ENCODE results near the gene CCDC197.

The CCDC197 gene

GRCh38 chr14:94045563-94046345 is 48.7 kb downstream of the CCDC197 start:
- no peak for DNase-seq

GRCh38 chr14:94046696-94047250 is 49.7 kb downstream of the CCDC197 start:
- DNase-seq, result no peak

GRCh38 chr14:94047581-94047980 is 50.5 kb downstream of the CCDC197 start:
- no peak for DNase-seq

- no peak for DNase-seq
Measured at GRCh38 chr14:94048691-94049624, 51.9 kb downstream of the CCDC197 start.

- DNase-seq, result no peak
Measured at GRCh38 chr14:94049625-94050023, 52.5 kb downstream of the CCDC197 start.

GRCh38 chr14:94050231-94050880 is 53.3 kb downstream of the CCDC197 start:
- DNase-seq, result no peak

- DNase-seq, result no peak
Measured at GRCh38 chr14:94051115-94051514, 54.0 kb downstream of the CCDC197 start.

- no peak for DNase-seq
Measured at GRCh38 chr14:94051779-94052178, 54.7 kb downstream of the CCDC197 start.

- no peak for DNase-seq
Measured at GRCh38 chr14:94052199-94052598, 55.1 kb downstream of the CCDC197 start.

GRCh38 chr14:94052662-94053061 is 55.6 kb downstream of the CCDC197 start:
- DNase-seq, result no peak

GRCh38 chr14:94054401-94054800 is 57.3 kb downstream of the CCDC197 start:
- no peak for DNase-seq

- no peak for DNase-seq
Measured at GRCh38 chr14:94054936-94055335, 57.8 kb downstream of the CCDC197 start.

GRCh38 chr14:94056579-94057308 is 59.6 kb downstream of the CCDC197 start:
- no peak for DNase-seq

GRCh38 chr14:94058128-94058673 is 61.1 kb downstream of the CCDC197 start:
- DNase-seq, result no peak
